Measurements from ENCODE around the gene NLRP5. TPM values are rescaled to one million over a fixed set of nuclear protein-coding genes. Genes with fewer than 3 reads are reported as not detected.

Gene NLRP5
- total RNA-seq, 1 donor from 2014 or later: not detected

- Histone ChIP-seq H3K79me2 (ENCODE audit: low read depth) (peaks cover 93% of the 10 kb centered on the region), H3K27ac (no peak overlapping the region), H3K36me3 (no peaks in the 10 kb centered on the region), H3K9me3 (ENCODE audit: low read depth) (no peaks in the 10 kb centered on the region), H3K27me3 (no peaks in the 10 kb centered on the region), H3K9ac (no peak overlapping the region), H3K4me1 (peaks cover 37% of the 10 kb centered on the region), H3K4me3 (no peak overlapping the region), H3F3A (ENCODE audit: low read depth) (peaks cover 15% of the 10 kb centered on the region), H2AFZ (replicated peaks) (no peak overlapping the region), H4K20me1 (ENCODE audit: low read depth) (peaks cover 86% of the 10 kb centered on the region), H3K4me2 (no peak overlapping the region)
- Mint-ChIP-seq H3K4me3 (no peak overlapping the region), H3K27me3 (ENCODE audit: insufficient read depth, low read depth) (no peaks in the 10 kb centered on the region), H3K4me1 (peaks cover 60% of the 10 kb centered on the region), H3K36me3 (peaks cover 15% of the 10 kb centered on the region), H3K9me3 (no peaks in the 10 kb centered on the region), H3K27ac (peak overlapping the region; percentile 91)
- DNase-seq (ENCODE audit: low spot score): no peak
- TF ChIP-seq EZH2 (IDR thresholded peaks at IDR 0.05) (no peak), EZH2phosphoT487 (IDR thresholded peaks at IDR 0.05) (no peak), CTCF (IDR thresholded peaks at IDR 0.05) (no peak)
Measured at GRCh38 chr19:56107626-56108351, 121.2 kb downstream of the NLRP5 start.

GRCh38 chr19:56108447-56109195, 122.0 kb downstream of the NLRP5 start:
- Histone ChIP-seq H3K79me2 (ENCODE audit: low read depth) (peaks cover 93% of the 10 kb centered on the region), H3K27me3 (no peaks in the 10 kb centered on the region), H2AFZ (replicated peaks) (no peak overlapping the region), H3K4me1 (peaks cover 45% of the 10 kb centered on the region), H3K9me3 (ENCODE audit: low read depth) (no peaks in the 10 kb centered on the region), H3K4me2 (no peak overlapping the region), H3K36me3 (no peaks in the 10 kb centered on the region), H3K4me3 (no peak overlapping the region), H4K20me1 (ENCODE audit: low read depth) (peaks cover 87% of the 10 kb centered on the region), H3K27ac (peak overlapping the region; percentile 46), H3K9ac (no peak overlapping the region), H3F3A (ENCODE audit: low read depth) (peaks cover 15% of the 10 kb centered on the region)
- peak overlapping the region; percentile 35 for H3K4me3 Mint-ChIP-seq
- no peak for TF ChIP-seq EZH2 (IDR thresholded peaks at IDR 0.05)
- TF ChIP-seq CTCF (IDR thresholded peaks at IDR 0.05): no peak
- no peak for TF ChIP-seq EZH2phosphoT487 (IDR thresholded peaks at IDR 0.05)
- H3K4me1 Mint-ChIP-seq: peaks cover 65% of the 10 kb centered on the region
- no peaks in the 10 kb centered on the region for H3K9me3 Mint-ChIP-seq
- H3K36me3 Mint-ChIP-seq: peaks cover 21% of the 10 kb centered on the region
- no peaks in the 10 kb centered on the region for H3K27me3 Mint-ChIP-seq (ENCODE audit: insufficient read depth, low read depth)
- DNase-seq (ENCODE audit: low spot score): no peak
- H3K27ac Mint-ChIP-seq: peak overlapping the region; percentile 74

- H3K79me2 ChIP-seq (ENCODE audit: low read depth): peaks cover 99% of the 10 kb centered on the region
- Mint-ChIP-seq H3K4me1 (peaks cover 68% of the 10 kb centered on the region), H3K27ac (no peak overlapping the region), H3K36me3 (peaks cover 21% of the 10 kb centered on the region), H3K9me3 (no peaks in the 10 kb centered on the region), H3K4me3 (no peak overlapping the region), H3K27me3 (ENCODE audit: insufficient read depth, low read depth) (peaks cover 3% of the 10 kb centered on the region)
- peaks cover 15% of the 10 kb centered on the region for H3F3A ChIP-seq (ENCODE audit: low read depth)
- H3K27me3 ChIP-seq: no peaks in the 10 kb centered on the region
- H3K4me3 ChIP-seq: no peak overlapping the region
- H3K9me3 ChIP-seq (ENCODE audit: low read depth): no peaks in the 10 kb centered on the region
- peaks cover 93% of the 10 kb centered on the region for H4K20me1 ChIP-seq (ENCODE audit: low read depth)
- H2AFZ ChIP-seq (replicated peaks): no peak overlapping the region
- no peak overlapping the region for H3K4me2 ChIP-seq
- no peak overlapping the region for H3K9ac ChIP-seq
- TF ChIP-seq EZH2phosphoT487 (IDR thresholded peaks at IDR 0.05) (no peak), CTCF (IDR thresholded peaks at IDR 0.05) (no peak), EZH2 (IDR thresholded peaks at IDR 0.05) (no peak)
- H3K27ac ChIP-seq: no peak overlapping the region
- H3K4me1 ChIP-seq: peaks cover 46% of the 10 kb centered on the region
- no peak for DNase-seq (ENCODE audit: low spot score)
- H3K36me3 ChIP-seq: no peaks in the 10 kb centered on the region
Measured at GRCh38 chr19:56109226-56109625, 122.7 kb downstream of the NLRP5 start.
